Measurements from ENCODE around the gene DSP. TPM values are rescaled to one million over a fixed set of nuclear protein-coding genes. Genes with fewer than 3 reads are reported as not detected.

Gene DSP
- total RNA-seq, 1 experiment from 2014 or later: 76.1 TPM

DNA sequence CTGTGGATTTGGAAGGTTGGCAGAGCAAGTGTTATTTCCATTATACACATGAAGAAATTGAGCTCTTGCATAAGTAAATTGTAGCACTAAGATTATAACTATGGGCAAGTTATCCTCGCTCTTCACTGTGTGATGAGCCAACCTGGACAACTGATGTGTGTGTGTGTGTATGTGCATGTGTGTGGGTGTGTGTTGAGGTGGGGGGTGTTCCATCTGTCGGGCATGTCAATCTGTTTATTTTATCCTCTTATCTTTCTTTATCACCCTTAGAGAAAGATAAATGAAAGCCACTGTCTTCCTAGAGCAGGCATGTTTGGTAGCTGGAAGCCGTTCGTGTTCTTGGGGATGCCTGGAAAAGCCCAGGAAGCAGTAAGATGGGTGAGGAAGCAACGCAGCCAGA lies 3.0 kb upstream of the DSP start (continued):
- TF ChIP-seq, protein P1, sequence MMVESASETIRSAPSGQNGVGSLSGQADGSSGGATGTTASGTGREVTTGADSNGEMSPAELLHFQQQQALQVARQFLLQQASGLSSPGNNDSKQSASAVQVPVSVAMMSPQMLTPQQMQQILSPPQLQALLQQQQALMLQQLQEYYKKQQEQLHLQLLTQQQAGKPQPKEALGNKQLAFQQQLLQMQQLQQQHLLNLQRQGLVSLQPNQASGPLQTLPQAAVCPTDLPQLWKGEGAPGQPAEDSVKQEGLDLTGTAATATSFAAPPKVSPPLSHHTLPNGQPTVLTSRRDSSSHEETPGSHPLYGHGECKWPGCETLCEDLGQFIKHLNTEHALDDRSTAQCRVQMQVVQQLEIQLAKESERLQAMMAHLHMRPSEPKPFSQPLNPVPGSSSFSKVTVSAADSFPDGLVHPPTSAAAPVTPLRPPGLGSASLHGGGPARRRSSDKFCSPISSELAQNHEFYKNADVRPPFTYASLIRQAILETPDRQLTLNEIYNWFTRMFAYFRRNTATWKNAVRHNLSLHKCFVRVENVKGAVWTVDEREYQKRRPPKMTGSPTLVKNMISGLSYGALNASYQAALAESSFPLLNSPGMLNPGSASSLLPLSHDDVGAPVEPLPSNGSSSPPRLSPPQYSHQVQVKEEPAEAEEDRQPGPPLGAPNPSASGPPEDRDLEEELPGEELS (CRISPR knock-in tag; IDR thresholded peaks at IDR 0.05): no peak
- TF ChIP-seq MYBL2 (CRISPR knock-in tag; IDR thresholded peaks at IDR 0.05): no peak

DNA sequence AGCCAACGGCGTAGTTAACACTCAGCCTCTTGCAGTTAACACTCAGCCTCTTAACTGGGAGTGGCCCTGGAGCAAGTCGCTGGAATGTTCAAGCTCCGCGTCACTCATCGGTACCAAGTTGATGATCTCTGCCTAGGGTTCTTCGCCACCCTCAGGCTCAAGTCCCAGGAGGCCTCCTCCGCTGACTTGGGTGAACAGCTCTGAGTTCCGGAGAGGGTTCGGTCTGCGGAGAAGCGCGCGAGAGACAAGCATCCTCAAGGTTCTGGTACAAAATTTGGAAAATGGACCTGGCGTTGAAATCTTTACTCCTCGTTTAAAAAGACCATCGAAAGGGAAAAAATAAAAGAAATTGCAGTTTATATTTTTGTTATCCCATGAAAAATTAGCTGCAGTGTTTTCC lies 876 bp upstream of the DSP start:
- H3K36me3 Mint-ChIP-seq: no peaks in the 10 kb centered on the region
- H3K27ac Mint-ChIP-seq: peak overlapping the region; percentile 79
- H3K27me3 Mint-ChIP-seq (ENCODE audit: low read depth): peaks cover 36% of the 10 kb centered on the region
- POLR2A ChIA-PET: interaction anchor here (0.9 to 1.1 kb wide), 2 partner anchors 36 to 109 kb away, joined by 3 to 4 read pairs; no protein-coding TSS in a partner anchor
- ATAC-seq (peak; percentile 5), DNase-seq (ENCODE audit: low spot score) (peak; percentile 41)
- no peak for TF ChIP-seq ATF1 (CRISPR knock-in tag; IDR thresholded peaks at IDR 0.05)
- TF ChIP-seq PRRX2 (CRISPR knock-in tag; IDR thresholded peaks at IDR 0.05): no peak
- TF ChIP-seq KAT7 (CRISPR knock-in tag; IDR thresholded peaks at IDR 0.05; ENCODE audit: borderline replicate concordance): no peak
- TF ChIP-seq RELA (CRISPR knock-in tag; IDR thresholded peaks at IDR 0.05; ENCODE audit: borderline replicate concordance): no peak
- peaks cover 27% of the 10 kb centered on the region for H3K4me1 Mint-ChIP-seq
- peak overlapping the region; percentile 86 for H3K4me3 Mint-ChIP-seq
- H3K9me3 Mint-ChIP-seq: no peaks in the 10 kb centered on the region
- CTCF ChIA-PET: interaction anchor here (1.0 to 1.6 kb wide), 2 partner anchors 116 to 201 kb away, joined by 3 to 5 read pairs; no protein-coding TSS in a partner anchor

DNA sequence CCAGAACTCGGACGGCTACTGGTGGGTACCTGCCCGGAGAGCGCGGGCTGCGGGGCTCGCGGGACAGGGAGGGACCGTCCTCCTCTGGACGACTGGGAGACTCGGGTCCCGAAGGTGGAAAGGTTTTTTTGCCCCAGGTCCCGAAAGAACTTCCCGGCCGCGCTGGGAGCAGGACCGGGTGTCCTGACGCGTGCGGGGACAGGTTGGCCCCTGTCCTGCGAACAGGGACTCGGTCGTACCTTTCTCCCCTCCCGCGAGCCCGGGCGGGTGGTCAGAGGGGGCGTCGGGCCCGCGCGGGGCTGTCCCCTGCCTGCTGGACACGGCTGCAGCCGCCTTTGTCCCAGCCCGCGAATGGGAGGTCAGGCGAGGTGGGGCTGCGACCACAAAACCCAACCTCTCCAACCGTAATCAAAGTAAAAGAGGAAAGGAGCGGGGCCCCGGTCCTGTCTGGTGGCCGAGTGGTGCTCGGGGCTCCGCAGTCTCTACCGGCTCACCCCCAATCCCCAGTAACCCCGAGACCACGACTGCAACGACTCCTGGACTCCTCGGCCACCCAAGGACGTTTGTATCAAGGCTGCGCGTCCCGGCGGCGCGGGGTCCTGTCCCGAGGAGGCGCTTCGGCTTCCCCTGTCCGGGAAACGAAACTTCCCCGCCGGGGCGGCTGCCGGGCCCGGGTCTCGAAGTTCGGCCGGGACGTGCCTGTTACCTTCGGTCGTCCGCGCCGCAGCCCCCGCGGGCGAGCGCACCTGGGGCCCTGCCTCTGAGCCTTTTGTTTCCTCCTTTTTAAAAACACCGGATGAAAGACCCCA lies 798 bp downstream of the DSP start:
- Mint-ChIP-seq H3K27me3 (ENCODE audit: low read depth) (peaks cover 36% of the 10 kb centered on the region), H3K4me1 (peaks cover 43% of the 10 kb centered on the region), H3K4me3 (peak overlapping the region; percentile 88), H3K9me3 (no peaks in the 10 kb centered on the region), H3K27ac (peak overlapping the region; percentile 57; the same call in 1 of the 2 replicates), H3K36me3 (no peaks in the 10 kb centered on the region)
- ATAC-seq (peak; percentile 23), DNase-seq (ENCODE audit: low spot score) (peak; percentile 69)
- ChIA-PET CTCF (interaction anchor here (0.5 to 1.6 kb wide), 3 partner anchors 110 to 641 kb away, joined by 3 to 5 read pairs (median 5); no protein-coding TSS in a partner anchor), POLR2A (interaction anchor here (0.6 kb wide), 1 partner anchor 18 kb away, joined by 5 read pairs; no protein-coding TSS in a partner anchor)
- TF ChIP-seq, protein P2, sequence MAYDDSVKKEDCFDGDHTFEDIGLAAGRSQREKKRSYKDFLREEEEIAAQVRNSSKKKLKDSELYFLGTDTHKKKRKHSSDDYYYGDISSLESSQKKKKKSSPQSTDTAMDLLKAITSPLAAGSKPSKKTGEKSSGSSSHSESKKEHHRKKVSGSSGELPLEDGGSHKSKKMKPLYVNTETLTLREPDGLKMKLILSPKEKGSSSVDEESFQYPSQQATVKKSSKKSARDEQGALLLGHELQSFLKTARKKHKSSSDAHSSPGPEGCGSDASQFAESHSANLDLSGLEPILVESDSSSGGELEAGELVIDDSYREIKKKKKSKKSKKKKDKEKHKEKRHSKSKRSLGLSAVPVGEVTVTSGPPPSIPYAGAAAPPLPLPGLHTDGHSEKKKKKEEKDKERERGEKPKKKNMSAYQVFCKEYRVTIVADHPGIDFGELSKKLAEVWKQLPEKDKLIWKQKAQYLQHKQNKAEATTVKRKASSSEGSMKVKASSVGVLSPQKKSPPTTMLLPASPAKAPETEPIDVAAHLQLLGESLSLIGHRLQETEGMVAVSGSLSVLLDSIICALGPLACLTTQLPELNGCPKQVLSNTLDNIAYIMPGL (CRISPR knock-in tag; IDR thresholded peaks at IDR 0.05): peak; percentile 20; the same call in 1 of the 2 replicates
- TF ChIP-seq, protein P3, sequence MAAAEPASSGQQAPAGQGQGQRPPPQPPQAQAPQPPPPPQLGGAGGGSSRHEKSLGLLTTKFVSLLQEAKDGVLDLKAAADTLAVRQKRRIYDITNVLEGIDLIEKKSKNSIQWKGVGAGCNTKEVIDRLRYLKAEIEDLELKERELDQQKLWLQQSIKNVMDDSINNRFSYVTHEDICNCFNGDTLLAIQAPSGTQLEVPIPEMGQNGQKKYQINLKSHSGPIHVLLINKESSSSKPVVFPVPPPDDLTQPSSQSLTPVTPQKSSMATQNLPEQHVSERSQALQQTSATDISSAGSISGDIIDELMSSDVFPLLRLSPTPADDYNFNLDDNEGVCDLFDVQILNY (CRISPR knock-in tag; IDR thresholded peaks at IDR 0.05): no peak

DNA sequence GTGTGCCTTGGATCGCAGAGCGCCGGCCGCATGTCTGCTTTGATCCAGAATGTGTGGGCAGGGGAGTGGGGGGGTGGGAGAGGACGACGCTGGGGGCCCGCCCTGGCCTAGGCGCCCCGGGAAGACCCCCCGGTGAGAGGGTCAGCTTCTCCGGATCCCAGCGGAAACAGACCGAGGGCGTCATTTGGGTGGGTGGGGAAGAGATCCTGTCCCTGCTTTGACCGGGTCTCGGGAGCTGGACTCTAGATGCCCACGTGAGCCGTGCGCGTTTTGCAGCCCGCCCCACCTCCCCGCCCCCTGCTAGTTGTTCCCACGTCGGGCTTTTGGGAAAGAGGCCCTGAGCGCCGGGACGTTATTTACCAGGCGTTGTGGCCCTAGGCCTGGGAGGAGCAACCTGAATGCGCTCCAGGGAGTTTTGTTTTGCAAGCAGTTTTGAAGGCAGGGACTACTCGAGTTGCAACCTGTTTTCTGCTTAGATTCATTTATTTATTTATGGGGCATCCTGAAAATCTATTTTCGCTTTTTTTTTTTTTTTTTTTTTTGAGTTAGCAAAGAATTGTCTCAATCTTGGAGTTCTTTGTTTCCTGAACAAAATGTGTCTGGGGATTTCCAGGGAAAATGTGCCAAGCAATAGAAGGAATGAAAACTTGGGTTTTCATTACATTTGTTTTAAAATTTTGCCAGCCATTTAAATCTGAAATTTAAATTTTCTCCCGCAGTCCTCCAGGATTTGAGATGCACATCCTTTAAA lies 1.6 kb downstream of the DSP start:
- ATAC-seq (peak; percentile 18), DNase-seq (ENCODE audit: low spot score) (peak; percentile 68)
- POLR2A ChIA-PET: interaction anchor here (0.6 to 0.7 kb wide), 2 partner anchors 185 to 412 kb away, joined by 5 to 10 read pairs; no protein-coding TSS in a partner anchor
- Mint-ChIP-seq H3K27ac (no peak overlapping the region), H3K36me3 (0 out of 2 replicates have a peak, but pooled peaks cover 3% of the 10 kb centered on the region), H3K9me3 (no peaks in the 10 kb centered on the region), H3K27me3 (ENCODE audit: low read depth) (peaks cover 35% of the 10 kb centered on the region), H3K4me3 (peak overlapping the region; percentile 88), H3K4me1 (peaks cover 49% of the 10 kb centered on the region)
- CTCF ChIA-PET: interaction anchor here (0.5 kb wide), 1 partner anchor 642 kb away, joined by 3 read pairs; no protein-coding TSS in a partner anchor
- TF ChIP-seq ETV6 (CRISPR knock-in tag; IDR thresholded peaks at IDR 0.05): no peak
- no peak for TF ChIP-seq JAZF1 (CRISPR knock-in tag; IDR thresholded peaks at IDR 0.05)
- TF ChIP-seq, protein P4, sequence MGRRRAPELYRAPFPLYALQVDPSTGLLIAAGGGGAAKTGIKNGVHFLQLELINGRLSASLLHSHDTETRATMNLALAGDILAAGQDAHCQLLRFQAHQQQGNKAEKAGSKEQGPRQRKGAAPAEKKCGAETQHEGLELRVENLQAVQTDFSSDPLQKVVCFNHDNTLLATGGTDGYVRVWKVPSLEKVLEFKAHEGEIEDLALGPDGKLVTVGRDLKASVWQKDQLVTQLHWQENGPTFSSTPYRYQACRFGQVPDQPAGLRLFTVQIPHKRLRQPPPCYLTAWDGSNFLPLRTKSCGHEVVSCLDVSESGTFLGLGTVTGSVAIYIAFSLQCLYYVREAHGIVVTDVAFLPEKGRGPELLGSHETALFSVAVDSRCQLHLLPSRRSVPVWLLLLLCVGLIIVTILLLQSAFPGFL (CRISPR knock-in tag; IDR thresholded peaks at IDR 0.05; ENCODE audit: borderline replicate concordance): no peak
- TF ChIP-seq, protein P5, sequence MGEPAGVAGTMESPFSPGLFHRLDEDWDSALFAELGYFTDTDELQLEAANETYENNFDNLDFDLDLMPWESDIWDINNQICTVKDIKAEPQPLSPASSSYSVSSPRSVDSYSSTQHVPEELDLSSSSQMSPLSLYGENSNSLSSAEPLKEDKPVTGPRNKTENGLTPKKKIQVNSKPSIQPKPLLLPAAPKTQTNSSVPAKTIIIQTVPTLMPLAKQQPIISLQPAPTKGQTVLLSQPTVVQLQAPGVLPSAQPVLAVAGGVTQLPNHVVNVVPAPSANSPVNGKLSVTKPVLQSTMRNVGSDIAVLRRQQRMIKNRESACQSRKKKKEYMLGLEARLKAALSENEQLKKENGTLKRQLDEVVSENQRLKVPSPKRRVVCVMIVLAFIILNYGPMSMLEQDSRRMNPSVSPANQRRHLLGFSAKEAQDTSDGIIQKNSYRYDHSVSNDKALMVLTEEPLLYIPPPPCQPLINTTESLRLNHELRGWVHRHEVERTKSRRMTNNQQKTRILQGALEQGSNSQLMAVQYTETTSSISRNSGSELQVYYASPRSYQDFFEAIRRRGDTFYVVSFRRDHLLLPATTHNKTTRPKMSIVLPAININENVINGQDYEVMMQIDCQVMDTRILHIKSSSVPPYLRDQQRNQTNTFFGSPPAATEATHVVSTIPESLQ (CRISPR knock-in tag; IDR thresholded peaks at IDR 0.05): no peak
- TF ChIP-seq, protein P6, sequence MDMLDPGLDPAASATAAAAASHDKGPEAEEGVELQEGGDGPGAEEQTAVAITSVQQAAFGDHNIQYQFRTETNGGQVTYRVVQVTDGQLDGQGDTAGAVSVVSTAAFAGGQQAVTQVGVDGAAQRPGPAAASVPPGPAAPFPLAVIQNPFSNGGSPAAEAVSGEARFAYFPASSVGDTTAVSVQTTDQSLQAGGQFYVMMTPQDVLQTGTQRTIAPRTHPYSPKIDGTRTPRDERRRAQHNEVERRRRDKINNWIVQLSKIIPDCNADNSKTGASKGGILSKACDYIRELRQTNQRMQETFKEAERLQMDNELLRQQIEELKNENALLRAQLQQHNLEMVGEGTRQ (CRISPR knock-in tag; IDR thresholded peaks at IDR 0.05): peak; percentile 56; the same call in 1 of the 2 replicates
- no peak for TF ChIP-seq NFE2L1 (CRISPR knock-in tag; IDR thresholded peaks at IDR 0.05)
- TF ChIP-seq FOXK1 (CRISPR knock-in tag; IDR thresholded peaks at IDR 0.05): peak; percentile 36; the same call in 1 of the 2 replicates
- TF ChIP-seq ZNF423 (CRISPR knock-in tag; IDR thresholded peaks at IDR 0.05): peak; percentile 81
- TF ChIP-seq JUN (CRISPR knock-in tag; IDR thresholded peaks at IDR 0.05): no peak
- TF ChIP-seq RELA (CRISPR knock-in tag; IDR thresholded peaks at IDR 0.05; ENCODE audit: borderline replicate concordance): no peak
- TF ChIP-seq HMGA2 (CRISPR knock-in tag; IDR thresholded peaks at IDR 0.05): no peak
